SU-DHL-6 (cell line): ENCODE data around the gene PAPOLB.

Experiments used
- H2AFZ ChIP-seq: fragments of 200-600 bp; sonication (generic); 2 replicates; pipeline ENCODE4 v1.6.1; 2014; ENCODE audit warnings: low read depth, mild to moderate bottlenecking, moderate library complexity, mixed read lengths, antibody characterized with exemption, low read length; ENCODE audit not compliant: severe bottlenecking
- H3F3A ChIP-seq: fragments of 200-600 bp; shearing (Covaris generic); 2 replicates; pipeline ENCODE4 v1.6.0; 2016; ENCODE audit warnings: antibody characterized with exemption, mild to moderate bottlenecking; ENCODE audit not compliant: insufficient read depth
- H3K27ac ChIP-seq: fragments of 200-600 bp; sonication (generic); 2 replicates; pipeline ENCODE4 v1.5.1; 2016; ENCODE audit warnings: low read depth, mild to moderate bottlenecking, low read length, moderate library complexity, mixed read lengths
- H3K27me3 ChIP-seq: fragments of 200-600 bp; sonication (generic), shearing (Covaris generic); 2 replicates; pipeline ENCODE4 v1.6.0; 2014; ENCODE audit warnings: mild to moderate bottlenecking, low read length
- H3K36me3 ChIP-seq: fragments of 200-600 bp; sonication (generic); 2 replicates; pipeline ENCODE4 v1.6.1; 2014; ENCODE audit warnings: mild to moderate bottlenecking, low read length, mixed read lengths
- H3K4me2 ChIP-seq: fragments of 300-600, 200-600 bp; shearing (Covaris generic), sonication (generic); 2 replicates; pipeline ENCODE4 v1.6.0; 2014; ENCODE audit warnings: low read length, low read depth, mild to moderate bottlenecking; ENCODE audit not compliant: poor library complexity, severe bottlenecking
- H3K4me3 ChIP-seq: fragments of 200-600 bp; sonication (generic); 2 replicates; pipeline ENCODE4 v1.5.1; 2014; ENCODE audit warnings: antibody characterized with exemption, low read length, mild to moderate bottlenecking, mixed read lengths; ENCODE audit not compliant: insufficient read depth, poor library complexity, severe bottlenecking
- H3K79me2 ChIP-seq: fragments of 200-600 bp; sonication (generic); 2 replicates; pipeline ENCODE4 v1.6.1; 2014; ENCODE audit warnings: mild to moderate bottlenecking, low read length, moderate library complexity; ENCODE audit not compliant: insufficient read depth
- H3K9ac ChIP-seq: fragments of 200-600 bp; sonication (generic); 2 replicates; pipeline ENCODE4 v1.7.0; 2014; ENCODE audit warnings: mild to moderate bottlenecking, low read length
- H3K9me2 ChIP-seq: fragments of 200-600 bp; sonication (generic); replicated peaks from 2 replicates; pipeline ENCODE4 v1.6.1; 2014; ENCODE audit warnings: low read length; ENCODE audit not compliant: insufficient read depth
- H3K9me3 ChIP-seq: fragments of 200-600 bp; sonication (generic); 2 replicates; pipeline ENCODE4 v1.6.1; 2014; ENCODE audit warnings: low read length, mixed read lengths; ENCODE audit not compliant: insufficient read depth
- H4K20me1 ChIP-seq: fragments of 200-600 bp; sonication (generic); 2 replicates; pipeline ENCODE4 v1.6.1; 2014; ENCODE audit warnings: low read depth, mild to moderate bottlenecking, antibody characterized with exemption, low read length, moderate library complexity, mixed read lengths
- CTCF ChIP-seq: fragments of 200-600 bp; sonication (generic); IDR thresholded peaks from one replicate; pipeline ENCODE4 v1.5.1; 2017; ENCODE audit warnings: antibody characterized with exemption, mild to moderate bottlenecking, low read length, moderate library complexity; ENCODE audit not compliant: insufficient read depth, poor library complexity, severe bottlenecking
- EZH2phosphoT487 ChIP-seq: fragments of 200-600 bp; sonication (generic), shearing (Covaris generic); conservative IDR thresholded peaks from 2 replicates; pipeline ENCODE4 v1.6.1; 2018; ENCODE audit warnings: mild to moderate bottlenecking, antibody characterized with exemption, low read length, moderate library complexity, mixed read lengths

The PAPOLB gene

GRCh38 chr7:4835398-4836205 lies 26.2 kb downstream of the PAPOLB start:
- H3K9me3 ChIP-seq: no peaks in the 10 kb centered on the region
- no peaks in the 10 kb centered on the region for H3K9me2 ChIP-seq
- no peak overlapping the region for H2AFZ ChIP-seq
- H4K20me1 ChIP-seq: no peaks in the 10 kb centered on the region
- no peaks in the 10 kb centered on the region for H3K36me3 ChIP-seq
- no peaks in the 10 kb centered on the region for H3K27me3 ChIP-seq
- TF ChIP-seq EZH2phosphoT487 (no peak), CTCF (no peak)
- no peak overlapping the region for H3K27ac ChIP-seq
- H3K4me2 ChIP-seq: no peak overlapping the region
- no peaks in the 10 kb centered on the region for H3K79me2 ChIP-seq
- H3K9ac ChIP-seq: no peak overlapping the region
- H3K4me3 ChIP-seq: no peak overlapping the region
- no peaks in the 10 kb centered on the region for H3F3A ChIP-seq

GRCh38 chr7:4834601-4835397 lies 27.0 kb downstream of the PAPOLB start:
- Histone ChIP-seq H3K27me3 (no peaks in the 10 kb centered on the region), H3K36me3 (no peaks in the 10 kb centered on the region), H3K9ac (no peak overlapping the region), H3K4me2 (no peak overlapping the region), H4K20me1 (no peaks in the 10 kb centered on the region), H3K9me2 (no peaks in the 10 kb centered on the region), H3K79me2 (no peaks in the 10 kb centered on the region), H2AFZ (no peak overlapping the region), H3F3A (no peaks in the 10 kb centered on the region), H3K9me3 (no peaks in the 10 kb centered on the region), H3K4me3 (no peak overlapping the region), H3K27ac (no peak overlapping the region)
- no peak for TF ChIP-seq CTCF
- no peak for TF ChIP-seq EZH2phosphoT487

- H4K20me1 ChIP-seq: no peaks in the 10 kb centered on the region
- no peak overlapping the region for H3K27ac ChIP-seq
- H3F3A ChIP-seq: no peaks in the 10 kb centered on the region
- no peak overlapping the region for H3K9ac ChIP-seq
- H2AFZ ChIP-seq: no peak overlapping the region
- no peaks in the 10 kb centered on the region for H3K36me3 ChIP-seq
- H3K4me2 ChIP-seq: no peak overlapping the region
- TF ChIP-seq CTCF (no peak), EZH2phosphoT487 (no peak)
- no peaks in the 10 kb centered on the region for H3K9me2 ChIP-seq
- no peak overlapping the region for H3K4me3 ChIP-seq
- H3K9me3 ChIP-seq: no peaks in the 10 kb centered on the region
- no peaks in the 10 kb centered on the region for H3K79me2 ChIP-seq
- H3K27me3 ChIP-seq: no peaks in the 10 kb centered on the region
Observed at GRCh38 chr7:4833691-4834600, 27.9 kb downstream of the PAPOLB start.
